GM19468 (cell line): Measurements from ENCODE around the gene CD9.

ENCODE experiments used
- ATAC-seq: cut with Tn5 transposase; IDR thresholded peaks from one replicate; pipeline ENCODE4 v1.9.1; 2021; ENCODE audit warnings: mild to moderate bottlenecking, moderate library complexity, moderate number of reproducible peaks; ENCODE audit not compliant: unreplicated experiment; ENCODE audit errors: extremely low read depth

CD9 gene

GRCh38 chr12:6285532-6286306 is 85.5 kb downstream of the CD9 start:
- ATAC-seq: no peak
